RCC 7860 (cell line): Measurements from ENCODE around the gene KIFBP.

ENCODE experiments used
- DNase-seq: peaks from one replicate; pipeline ENCODE4 v3.0.0-alpha.2; 2015; ENCODE audit warnings: low spot score
- FAIRE-seq: peaks from 2 replicates; lab custom pipeline; 2012; peaks lifted over from hg19 to GRCh38; lab: Jason Lieb, UNC

Gene KIFBP

DNA sequence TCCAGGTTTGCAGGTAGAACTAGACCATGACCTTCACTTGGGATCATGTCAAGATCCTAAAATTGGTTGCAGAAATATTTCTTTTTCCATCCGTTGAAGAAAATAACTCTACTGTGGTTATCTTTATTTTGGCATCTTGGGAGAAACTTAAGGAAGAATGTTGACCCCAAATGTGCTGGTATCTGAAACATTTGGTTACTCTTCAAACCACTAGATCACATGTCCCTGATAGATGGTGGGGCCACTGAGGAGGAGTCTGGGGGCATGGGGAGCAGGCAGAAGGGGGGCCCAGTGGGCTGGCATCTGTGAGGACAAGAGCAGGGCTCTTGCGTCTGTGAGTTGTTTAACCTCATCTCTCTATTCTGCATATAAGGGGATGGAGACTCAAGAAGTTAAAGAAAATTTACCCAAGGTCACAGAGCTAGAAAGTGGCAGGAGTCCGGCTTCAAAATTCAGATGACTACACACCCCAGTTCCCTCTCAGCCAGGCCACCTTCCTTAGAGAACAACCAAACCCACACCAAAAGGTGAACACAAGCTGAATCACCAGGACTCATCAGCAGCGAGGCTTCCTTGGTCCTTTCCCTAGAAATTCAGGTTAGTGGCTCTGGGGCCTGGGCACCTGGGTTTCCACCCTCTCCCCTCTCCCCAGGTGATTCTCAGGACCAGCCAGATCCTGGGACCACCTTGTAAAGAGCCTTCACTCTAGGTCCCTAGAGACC, 58.7 kb downstream of the KIFBP start:
- FAIRE-seq (no peak), DNase-seq (no peak)

DNA sequence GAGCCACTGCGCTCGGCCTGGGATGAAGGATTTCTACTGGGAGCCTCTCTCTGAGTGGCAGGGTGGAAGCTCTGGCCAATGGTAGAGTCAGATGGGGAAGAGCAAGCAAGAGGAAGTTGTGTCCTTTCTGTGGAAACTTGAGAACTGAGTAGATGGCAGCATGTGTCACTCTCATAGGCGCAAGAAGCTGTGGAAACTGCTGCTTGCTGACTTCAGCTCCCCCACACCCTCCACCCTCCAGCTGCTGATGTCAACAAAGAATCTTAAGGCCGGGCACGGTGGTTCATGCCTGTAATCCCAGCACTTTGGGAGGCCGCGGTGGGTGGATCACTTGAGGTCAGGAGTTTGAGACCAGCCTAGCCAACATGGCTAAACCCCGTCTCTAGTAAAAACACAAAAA, 59.5 kb downstream of the KIFBP start:
- DNase-seq, result no peak
- FAIRE-seq, result no peak

DNA sequence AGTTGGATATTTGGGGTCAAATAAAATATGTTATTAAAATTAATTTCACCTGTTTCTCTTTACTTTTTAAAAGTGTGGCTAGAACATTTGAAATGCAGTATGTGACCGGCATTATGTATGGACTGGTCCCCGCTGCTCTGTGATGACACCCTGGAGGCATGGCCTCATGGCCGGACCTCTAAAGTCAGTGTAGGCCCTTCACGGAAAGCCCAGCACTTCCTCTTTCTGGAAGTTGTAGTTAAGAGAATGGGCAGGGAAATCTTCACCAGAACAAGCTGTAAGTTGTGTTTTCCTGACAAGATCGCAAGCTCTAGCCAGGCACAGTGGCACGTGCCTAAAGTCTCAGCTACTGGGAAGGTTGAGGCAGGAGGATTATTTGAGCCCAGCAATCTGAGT, 61.0 kb downstream of the KIFBP start:
- FAIRE-seq, result no peak
- DNase-seq, result no peak

DNA sequence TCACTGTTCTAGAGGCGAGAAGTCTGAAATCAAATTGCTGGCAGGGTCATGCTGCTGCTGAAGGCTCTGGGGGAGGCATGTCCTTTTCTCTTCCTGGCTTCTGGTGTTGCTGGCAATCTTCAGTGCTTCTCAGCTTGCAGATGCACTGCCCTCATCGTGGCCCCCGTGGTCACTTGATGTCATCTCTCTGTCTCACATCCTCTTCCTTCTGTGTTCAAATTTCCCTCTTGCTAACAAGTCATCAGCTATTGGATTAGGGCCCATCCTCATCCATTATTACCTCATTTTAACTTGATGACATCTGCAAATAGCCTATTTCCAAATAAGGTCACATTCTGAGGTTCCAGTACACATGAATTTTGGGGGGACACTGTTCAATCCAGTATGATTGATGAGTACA, 62.7 kb downstream of the KIFBP start:
- FAIRE-seq (no peak), DNase-seq (peak; percentile 36)

DNA sequence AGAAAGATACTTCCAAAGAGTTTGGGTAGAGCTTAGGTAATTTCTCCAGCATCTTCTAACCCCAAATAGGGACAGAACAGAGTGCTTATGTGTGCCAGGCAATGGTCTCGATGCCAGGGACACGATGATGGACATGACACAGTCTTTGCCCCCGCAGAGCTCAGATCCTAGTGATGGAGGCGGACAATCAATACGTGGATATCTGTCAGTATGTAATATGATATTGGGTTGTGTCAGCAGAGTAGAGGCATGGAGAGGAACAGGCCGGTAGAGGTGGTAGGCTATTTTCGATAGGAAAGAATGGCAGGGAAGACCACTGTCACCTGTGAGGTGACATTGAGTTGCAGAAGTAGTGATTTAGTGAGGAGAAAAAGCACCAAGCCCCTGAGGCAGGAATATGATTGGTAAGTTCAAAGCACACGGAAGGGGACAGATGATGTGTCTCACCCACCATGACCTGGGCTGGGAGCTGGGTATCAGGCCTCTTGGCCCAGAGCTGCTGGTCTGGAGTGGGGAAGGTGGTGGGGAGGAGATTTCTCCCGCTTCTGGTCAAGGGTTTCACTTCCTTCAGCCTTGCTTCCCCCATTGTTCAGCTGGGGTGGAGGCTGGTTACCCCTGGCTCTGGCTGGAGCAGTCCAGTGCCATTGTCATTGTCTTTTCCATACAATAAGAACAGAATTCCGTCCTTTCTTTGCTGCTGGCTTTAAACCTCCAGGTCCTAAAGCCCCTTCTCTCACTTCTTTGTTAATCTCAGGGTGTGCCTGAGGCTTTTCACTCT, 63.3 kb downstream of the KIFBP start:
- FAIRE-seq (no peak), DNase-seq (no peak)

DNA sequence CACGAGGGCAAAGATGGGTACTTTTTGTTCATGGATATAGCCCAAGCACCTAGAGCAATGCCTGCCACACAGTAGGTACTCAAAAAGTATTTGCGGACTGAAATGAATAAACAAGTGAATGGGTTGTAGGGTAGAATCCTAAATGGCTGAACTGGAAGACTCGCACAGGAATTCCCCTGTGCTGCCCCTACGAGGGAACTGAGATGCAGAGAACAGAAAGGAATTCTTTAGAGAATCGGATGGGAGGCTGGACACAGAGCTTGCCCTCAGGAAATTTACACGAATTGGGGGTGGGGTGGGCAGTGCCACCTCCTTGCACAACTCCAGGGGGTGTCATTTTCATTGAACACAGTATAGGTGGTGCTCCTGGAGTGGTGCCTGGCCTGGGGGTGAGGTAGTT, 64.1 kb downstream of the KIFBP start:
- FAIRE-seq, result no peak
- no peak for DNase-seq

DNA sequence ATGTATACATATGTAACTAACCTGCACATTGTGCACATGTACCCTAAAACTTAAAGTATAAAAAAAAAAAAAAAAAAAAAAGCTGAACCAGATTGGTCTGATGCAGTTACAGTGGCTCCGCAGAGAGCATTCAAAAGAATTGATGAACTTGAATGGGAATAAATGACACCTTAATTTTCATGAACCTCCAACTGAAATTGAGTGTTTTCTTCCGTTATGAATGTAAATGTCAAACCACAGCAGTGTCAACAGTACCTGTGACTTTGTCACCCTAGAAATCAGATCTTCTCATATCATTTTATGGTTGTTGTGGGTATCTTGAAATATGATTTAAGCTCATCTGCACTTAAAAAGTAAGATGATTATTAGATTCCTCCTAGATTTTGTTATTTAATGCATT, 66.6 kb downstream of the KIFBP start:
- FAIRE-seq (no peak), DNase-seq (no peak)

DNA sequence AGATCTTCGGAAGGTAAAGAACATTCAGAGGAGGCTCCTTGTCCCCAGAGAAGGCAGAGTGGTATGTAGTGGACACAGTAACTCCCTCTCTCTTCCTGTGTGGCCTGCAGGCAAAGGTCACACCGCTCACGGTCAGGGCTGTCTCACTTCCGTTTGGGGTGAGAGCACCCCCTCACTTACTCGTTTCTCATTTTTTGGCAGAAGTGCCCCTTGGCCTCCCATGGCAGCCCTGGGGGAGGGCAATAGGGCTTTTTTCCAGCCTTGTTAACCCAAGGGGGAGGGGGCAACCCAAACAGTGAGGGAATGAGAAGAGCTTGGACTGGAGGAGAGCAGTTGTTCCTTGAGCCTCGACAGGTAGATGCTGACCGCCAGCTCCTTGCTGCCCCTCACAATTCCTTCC, 67.5 kb downstream of the KIFBP start:
- DNase-seq (no peak), FAIRE-seq (no peak)

DNA sequence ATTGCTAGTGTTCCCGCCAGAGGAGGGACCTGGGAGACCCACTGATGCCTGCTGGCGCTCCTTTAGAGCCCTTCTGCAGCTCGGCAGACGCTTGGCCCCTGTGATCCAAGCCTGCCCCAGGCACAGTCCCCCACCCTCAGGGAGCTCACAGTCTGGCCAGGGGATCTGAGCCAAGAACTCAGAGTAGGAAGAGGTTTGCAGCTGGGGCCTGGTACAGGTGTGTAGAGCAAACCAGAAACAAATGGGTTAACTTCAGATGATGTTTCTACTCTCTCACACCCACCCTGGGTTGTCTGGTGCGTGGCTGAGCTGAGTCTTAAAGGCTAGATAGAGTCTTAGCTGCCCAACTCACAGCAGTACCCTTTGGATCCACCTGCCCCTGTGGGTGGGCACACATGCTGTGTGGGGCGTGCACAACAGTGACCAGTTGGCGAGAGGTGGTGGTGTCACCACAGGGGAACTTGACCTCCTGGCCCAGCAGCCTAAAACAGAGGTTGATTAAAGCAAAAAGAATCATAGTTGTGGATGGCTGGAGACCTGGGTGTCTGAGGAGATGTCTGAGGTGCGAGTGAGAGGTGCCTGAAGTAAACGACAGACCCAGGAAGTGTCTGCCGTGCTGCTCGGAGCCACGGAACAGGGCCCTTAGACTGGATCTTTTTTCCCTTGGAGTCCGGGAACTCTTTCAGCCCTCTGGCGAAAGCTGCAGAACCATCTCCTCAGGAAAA, 68.1 kb downstream of the KIFBP start:
- no peak for FAIRE-seq
- DNase-seq, result peak; percentile 57

DNA sequence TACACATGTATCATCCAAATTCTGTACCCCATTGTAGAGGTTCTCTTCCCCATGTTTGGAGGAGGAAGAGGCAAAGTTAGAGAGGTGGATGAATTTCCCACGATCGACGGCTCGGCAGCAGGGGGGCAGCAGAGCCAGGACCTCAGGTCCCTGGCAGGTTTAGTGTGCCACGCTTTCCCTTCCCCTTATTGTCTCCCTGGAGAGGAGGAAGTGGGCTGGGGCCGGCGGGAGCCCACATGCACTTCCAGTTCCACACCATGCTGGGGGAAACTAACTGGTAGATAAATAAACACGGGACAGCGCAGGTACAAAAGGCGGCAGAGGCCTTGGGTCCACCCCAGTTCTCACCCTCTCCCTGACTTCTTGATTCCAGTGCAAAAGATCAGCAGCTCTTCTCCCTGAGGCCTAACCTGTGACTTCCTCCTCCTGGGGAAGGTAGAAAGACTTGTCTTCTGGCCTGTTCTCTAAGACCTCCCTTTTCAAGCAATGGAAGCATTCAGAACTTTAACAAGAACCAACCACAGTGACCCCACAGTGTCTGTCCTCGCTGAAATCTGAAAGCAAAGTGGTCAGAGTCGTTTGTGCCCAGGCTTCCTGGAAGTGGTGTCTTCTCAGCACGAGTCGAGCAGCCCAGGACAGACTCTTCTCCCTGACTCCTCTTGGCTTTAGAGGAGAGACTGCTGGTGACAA, 68.8 kb downstream of the KIFBP start:
- FAIRE-seq (no peak), DNase-seq (no peak)

DNA sequence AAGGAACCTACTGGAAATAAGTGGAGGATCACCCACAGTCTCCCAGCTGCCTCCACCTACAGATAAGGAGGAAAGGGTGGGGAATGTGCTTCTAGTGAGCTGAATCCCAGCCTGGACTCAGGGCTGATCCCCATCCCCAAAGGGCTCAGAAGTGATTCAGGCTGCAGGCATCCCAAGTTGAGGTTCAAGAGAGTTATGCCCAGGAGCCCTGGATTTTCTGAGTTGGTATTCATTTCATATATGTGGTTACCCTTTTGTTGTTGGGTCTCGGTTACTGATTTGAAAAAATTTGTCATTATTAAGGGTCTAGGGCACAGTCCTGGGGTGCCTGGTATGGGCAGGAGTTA, 69.3 kb downstream of the KIFBP start:
- DNase-seq (peak; percentile 93), FAIRE-seq (peak; percentile 76)

DNA sequence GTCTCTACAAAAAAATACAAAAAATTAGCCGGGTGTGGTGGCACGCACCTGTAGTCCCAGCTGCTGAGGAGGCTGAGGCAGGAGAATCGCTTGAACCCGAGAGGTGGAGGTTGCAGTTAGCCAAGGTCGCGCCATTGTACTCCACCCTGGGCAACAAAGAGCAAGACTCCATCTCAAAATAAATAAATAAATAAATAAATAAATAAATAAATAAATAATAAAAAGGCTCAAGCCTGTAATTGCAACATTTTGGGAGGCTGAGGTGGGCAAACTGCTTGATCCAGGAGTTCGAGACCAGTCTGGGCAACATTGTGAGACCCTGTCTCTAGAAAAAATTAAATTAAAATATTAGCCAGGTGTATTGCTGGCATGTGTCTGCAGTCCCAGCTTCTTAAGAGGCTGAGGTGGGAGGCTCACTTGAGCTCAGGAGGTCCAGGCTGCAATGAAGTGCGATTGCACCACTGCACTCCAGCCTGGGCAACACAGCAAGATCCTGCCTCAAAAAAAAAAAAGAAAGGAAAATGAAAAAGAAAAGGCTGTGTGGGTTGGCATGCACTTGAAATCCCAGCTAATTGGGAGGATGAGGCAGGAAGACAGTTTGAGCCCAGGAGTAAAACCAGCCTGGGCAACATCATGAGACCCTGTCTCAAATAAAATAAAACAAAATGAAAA, 71.7 kb downstream of the KIFBP start:
- no peak for FAIRE-seq
- DNase-seq, result no peak

DNA sequence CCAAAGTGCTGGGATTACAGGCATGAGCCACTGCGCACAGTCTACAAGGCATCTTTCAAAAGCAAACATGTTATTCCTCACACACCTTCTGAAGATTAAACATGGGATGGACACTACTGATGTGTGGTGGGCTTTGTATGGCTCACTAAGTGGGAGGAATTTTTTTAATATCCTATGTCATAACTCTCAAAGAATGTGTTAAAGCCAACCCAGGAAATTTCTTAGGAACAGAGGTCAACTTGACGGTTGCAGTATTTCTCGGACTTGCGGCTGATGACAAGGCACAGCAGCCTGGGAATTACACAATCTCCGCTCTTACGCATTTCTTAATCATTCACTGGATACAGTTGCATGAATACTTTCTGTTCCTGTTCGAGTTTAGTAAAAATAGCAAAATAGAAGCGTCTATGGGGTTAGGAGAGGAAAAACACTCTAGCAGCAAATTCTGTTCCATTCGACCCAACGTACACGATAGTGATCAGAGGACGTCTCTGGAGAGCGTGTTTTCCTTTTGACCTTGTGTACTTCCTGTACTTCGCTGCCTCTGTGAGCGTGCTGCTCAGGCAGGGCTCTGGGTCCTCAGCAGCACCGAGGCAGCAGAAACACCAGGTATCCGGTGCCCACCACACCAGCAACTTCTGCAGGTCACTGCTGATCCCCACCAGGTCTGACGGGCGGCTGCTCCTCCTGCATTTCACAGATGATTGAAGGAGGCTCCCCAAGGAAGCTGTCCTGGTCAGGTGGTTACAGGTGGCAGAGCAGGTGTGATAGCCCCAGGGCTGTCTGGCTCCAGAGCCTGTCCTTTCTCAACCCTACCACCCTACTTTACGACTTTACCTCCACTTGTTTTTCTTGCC, 72.9 kb downstream of the KIFBP start:
- peak; percentile 100 for DNase-seq

DNA sequence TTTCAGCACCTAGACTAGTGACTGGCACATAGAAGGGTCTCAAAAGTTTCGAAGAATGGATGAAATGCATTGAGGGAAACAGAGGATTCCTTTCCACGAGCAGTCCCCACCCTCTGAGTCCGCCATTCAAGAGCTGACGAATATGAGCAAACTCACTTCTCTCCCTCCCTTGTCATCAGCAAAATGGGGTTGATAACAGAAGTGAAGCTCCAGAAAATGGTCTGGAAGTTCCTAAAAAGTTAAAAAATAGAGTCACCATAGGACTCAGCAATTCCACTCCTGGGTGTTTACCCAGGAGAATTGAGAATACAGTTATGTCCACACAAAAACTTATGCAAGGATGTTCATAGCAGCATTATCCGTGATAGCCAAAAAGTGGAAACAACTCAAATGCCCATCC, 74.3 kb downstream of the KIFBP start:
- FAIRE-seq, result no peak
- no peak for DNase-seq

More for the DNA sequence above, 72.9 kb downstream of the KIFBP start:
- peak; percentile 98 for FAIRE-seq

DNA sequence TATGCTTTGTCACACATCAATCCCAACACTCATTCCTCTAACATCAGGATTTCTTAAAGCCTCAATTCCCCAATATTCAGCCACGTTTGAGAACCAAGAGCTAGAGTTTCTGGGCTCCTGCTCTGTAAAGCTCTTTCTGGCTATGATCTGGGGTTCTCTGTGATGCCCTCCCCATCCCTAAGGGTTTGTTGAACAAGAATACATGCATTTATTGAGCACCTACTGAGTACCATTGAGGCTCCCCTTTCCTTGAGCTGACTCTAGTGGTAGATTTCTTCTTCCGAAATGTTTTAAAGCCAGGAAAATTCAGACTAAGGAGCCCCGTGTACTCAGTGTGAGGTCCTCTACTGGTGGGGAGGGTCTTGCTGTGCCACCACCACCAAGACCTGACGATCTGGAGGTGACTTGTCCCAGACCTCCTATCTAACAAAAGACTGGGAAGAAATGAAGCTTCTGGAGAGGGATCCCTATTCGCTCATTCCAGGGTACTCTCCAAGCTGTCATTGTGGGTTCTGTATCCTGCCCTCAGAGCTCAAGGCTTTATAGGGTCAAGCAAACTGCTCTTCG, 76.2 kb downstream of the KIFBP start:
- DNase-seq (no peak), FAIRE-seq (no peak)

DNA sequence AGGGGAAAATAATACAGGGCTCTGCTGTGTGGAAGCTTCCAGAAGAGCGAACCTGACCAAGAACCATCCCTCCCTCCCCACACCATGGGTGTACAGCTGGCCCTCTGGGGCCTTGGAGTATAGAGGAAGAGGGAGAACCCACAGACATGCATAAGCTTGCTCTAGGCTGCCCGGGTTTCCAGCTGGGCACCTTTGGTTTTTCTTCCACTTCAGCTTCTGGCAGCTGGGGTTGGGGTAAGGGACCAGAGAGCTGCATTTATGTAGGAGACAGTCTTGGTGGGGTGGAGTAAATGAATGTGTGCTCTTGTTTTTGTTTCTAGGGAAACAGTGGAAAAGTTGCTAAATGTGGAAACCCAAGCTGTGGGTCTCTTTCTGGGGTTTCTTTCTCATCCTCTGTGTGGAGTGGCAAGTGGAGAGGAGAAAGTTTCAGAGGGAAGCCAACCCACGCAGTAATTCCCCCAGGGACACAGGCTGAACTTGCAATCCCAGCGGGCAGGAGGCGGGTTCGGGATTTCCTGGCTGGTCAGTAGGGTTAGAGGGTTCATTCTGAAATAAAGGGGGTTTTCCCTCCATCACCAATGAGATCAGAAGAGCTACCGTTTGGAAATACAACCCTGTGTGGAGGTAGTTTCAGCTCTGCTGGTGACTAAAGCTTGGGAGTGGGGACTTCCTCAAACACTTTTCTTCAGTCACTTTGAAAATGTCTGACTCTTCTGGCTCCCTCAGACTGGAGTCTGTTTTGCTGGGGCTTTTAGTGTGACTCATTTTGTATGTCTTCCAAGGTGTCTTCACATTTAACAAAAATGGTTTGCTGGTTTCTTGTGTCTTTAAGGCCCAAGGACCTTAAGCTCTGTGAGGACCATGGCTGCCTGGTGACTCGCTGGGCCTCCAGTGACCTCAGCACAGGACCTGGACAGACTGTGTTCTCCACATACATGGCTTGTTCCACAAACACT, 77.1 kb downstream of the KIFBP start:
- DNase-seq (peak; percentile 88), FAIRE-seq (peak; percentile 65)
